Activated CD8-positive, alpha-beta memory T cell treated with anti-CD3 and anti-CD28 coated beads, Interleukin-2, amount 10 ng/mL, durations not matched to agents 7 days and 5 days (primary cell): Measurements from ENCODE around the gene CAGE1. TPM values are rescaled to one million over a fixed set of nuclear protein-coding genes. Genes with fewer than 3 reads are reported as not detected.
"Not testable (repeated sequence)": the region's sequence is repeated elsewhere in the genome, so short reads cannot be mapped to it uniquely, and the experiment has no call there.

ENCODE experiments used
- ATAC-seq: fragments of 150-1000 bp; cut with Tn5 transposase; one replicate; pipeline ENCODE4 v1.10.0; 2021; ENCODE audit warnings: moderate library complexity
- CTCF ChIA-PET: fragments of 350-600 bp; sonication (Branson Sonifier 250); formaldehyde crosslinking; loops from one replicate; lab custom pipeline; 2021; ENCODE audit warnings: antibody characterized with exemption; lab: Charles Lee
- DNase-seq: peaks from one replicate; pipeline ENCODE4 v3.0.0-alpha.2; 2020
- H3K27ac Mint-ChIP-seq: one replicate; pipeline ENCODE4 v1.8.0; 2021; ENCODE audit warnings: mild to moderate bottlenecking, mixed read lengths
- H3K27me3 Mint-ChIP-seq: one replicate; pipeline ENCODE4 v1.8.0; 2021; ENCODE audit warnings: mixed read lengths
- H3K36me3 Mint-ChIP-seq: one replicate; pipeline ENCODE4 v1.8.0; 2021; ENCODE audit warnings: mild to moderate bottlenecking, mixed read lengths
- H3K4me1 Mint-ChIP-seq: one replicate; pipeline ENCODE4 v1.8.0; 2021; ENCODE audit warnings: mixed read lengths
- H3K4me3 Mint-ChIP-seq: one replicate; pipeline ENCODE4 v1.8.0; 2021; ENCODE audit warnings: mild to moderate bottlenecking, moderate library complexity, mixed read lengths
- H3K9me3 Mint-ChIP-seq: one replicate; pipeline ENCODE4 v1.8.0; 2022; ENCODE audit warnings: low read depth, mixed read lengths
- total RNA-seq, 2 experiments: library from RNA; stranded (reverse); gene quantifications; one replicate each; pipeline ENCODE4 v1.2.3, GENCODE V29; 2021

CAGE1 gene
- total RNA-seq, 2 experiments from 2014 or later: 0.18 TPM; not detected in 1

DNA sequence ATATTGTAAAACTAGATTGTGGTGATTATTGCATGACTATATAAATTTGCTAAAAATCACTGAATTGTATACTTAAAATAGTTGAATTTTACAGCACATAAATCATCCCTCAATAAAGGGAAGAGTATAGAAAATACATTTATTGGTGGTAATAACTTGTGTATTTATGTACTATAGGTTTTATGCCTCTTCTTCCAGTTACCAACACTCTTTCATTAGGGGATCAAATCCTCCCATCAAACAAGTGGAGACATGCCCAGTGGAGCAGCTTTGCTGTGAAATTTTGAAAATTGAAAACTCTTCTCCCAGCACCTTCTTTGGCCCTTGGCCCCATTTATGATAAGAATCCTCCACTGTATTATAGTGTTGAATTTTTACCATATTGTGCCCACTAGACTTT lies 66.5 kb downstream of the CAGE1 start:
- CTCF ChIA-PET: no interaction called here
- Mint-ChIP-seq H3K9me3 (no peaks in the 10 kb centered on the region), H3K27me3 (peaks cover 4% of the 10 kb centered on the region), H3K4me1 (peaks cover 2% of the 10 kb centered on the region), H3K36me3 (no peaks in the 10 kb centered on the region), H3K27ac (no peak overlapping the region), H3K4me3 (no peak overlapping the region)
- ATAC-seq (no peak), DNase-seq (no peak)

DNA sequence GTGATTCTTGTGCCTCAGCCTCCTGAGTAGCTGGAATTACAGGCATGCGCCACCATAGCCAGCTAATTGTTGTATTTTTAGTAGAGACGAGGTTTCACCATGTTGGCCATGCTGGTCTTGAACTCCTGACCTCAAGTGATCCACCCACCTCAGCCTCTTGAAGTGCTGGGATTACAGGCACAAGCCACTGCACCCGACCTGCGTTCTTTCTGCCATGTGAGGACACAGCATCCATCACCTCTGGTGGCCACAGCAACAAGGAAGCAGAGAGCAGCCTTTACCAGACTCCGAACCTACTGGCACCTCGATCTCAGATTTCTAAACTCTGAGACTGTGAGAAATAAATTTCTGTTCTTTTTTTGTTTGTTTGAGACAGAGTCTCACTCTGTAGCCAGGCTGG lies 67.7 kb downstream of the CAGE1 start:
- ATAC-seq, H3K4me3 Mint-ChIP-seq, H3K9me3 Mint-ChIP-seq, H3K27ac Mint-ChIP-seq, CTCF ChIA-PET, H3K4me1 Mint-ChIP-seq, H3K27me3 Mint-ChIP-seq, H3K36me3 Mint-ChIP-seq, DNase-seq: not testable (repeated sequence)

DNA sequence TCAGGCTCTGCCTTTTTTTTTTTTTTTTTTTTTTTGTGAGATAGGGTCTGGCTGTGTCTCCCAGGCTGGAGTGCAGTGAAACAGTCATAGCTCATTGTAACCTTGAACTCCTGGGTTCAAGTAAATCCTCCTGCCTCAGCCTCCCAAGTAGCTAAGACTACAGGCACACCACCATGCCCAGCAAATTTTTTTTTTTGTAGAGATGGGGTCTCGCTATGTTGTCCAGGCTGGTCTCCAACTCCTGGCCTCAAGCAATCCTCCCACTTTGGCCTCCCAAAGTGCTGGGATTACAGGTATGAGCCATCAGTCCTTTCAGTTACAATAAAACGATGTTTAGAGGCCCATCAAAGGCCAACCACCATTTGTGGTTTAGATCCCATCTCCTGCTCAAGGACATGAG lies 70.1 kb downstream of the CAGE1 start:
- not testable (repeated sequence) for H3K4me3 Mint-ChIP-seq, H3K27ac Mint-ChIP-seq

DNA sequence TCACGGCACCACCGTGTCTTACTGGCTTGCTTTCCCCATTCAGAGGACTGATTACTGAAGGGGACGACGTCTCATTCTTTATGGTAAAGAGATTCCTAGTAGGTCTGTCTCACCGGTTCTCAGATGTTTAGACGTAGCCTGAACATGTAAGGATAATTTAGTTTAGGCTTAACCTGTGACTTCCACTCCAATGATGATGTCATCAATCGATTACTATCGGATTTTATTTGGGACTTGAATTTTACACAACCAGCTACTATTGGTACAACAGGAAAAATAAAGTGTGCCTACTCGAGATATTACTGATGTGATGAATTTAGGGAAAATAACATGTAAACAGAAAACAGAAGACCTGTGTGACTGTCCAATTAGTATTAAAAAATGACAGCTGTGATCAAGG lies 72.0 kb downstream of the CAGE1 start:
- H3K4me1 Mint-ChIP-seq: peaks cover 13% of the 10 kb centered on the region
- no peaks in the 10 kb centered on the region for H3K36me3 Mint-ChIP-seq
- CTCF ChIA-PET: no interaction called here
- ATAC-seq (no peak), DNase-seq (no peak)
- H3K9me3 Mint-ChIP-seq: no peaks in the 10 kb centered on the region
- no peaks in the 10 kb centered on the region for H3K27me3 Mint-ChIP-seq
- no peak overlapping the region for H3K27ac Mint-ChIP-seq
- no peak overlapping the region for H3K4me3 Mint-ChIP-seq

More for the DNA sequence above, 70.1 kb downstream of the CAGE1 start:
- H3K27me3 Mint-ChIP-seq, ATAC-seq, H3K9me3 Mint-ChIP-seq, H3K36me3 Mint-ChIP-seq, DNase-seq, H3K4me1 Mint-ChIP-seq, CTCF ChIA-PET: not testable (repeated sequence)

DNA sequence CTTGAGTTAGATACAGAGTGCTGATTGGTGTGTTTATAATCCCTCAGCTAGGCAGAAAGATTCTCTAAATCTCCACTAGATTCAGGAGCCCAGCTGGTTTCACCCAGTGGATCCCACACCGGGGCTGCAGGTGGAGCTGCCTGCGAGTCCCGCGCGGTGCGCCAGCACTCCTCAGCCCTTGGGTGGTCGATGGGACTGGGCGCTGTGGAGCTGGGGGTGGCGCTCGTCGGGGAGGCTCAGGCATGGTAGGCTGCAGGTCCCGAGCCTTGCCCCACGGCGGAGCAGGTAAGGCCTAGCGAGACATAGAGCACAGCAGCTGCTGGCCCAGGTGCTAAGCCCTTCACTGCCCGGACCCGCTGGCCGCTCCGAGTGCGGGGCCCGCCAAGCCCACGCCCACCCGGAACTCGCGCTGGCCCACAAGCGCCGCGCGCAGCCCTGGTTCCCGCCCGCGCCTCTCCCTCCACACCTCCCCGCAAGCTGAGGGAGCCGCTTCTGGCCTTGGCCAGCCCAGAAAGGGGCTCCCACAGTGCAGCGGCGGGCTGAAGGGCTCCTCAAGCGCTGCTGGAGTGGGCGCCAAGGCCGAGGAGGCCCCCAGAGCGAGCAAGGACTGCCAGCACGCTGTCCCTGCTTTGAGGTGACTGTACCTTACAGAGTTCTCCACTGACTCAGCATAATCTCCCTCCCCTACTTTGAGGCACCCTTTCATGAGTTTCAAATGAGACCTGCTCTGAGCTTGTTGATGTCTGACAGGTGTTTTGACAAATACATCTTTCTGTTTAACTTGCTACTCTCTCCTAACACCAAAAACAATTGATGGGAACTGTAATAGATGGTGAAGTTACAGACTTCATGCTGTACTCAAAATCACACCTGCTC lies 72.6 kb downstream of the CAGE1 start:
- Mint-ChIP-seq H3K9me3 (no peaks in the 10 kb centered on the region), H3K4me1 (peaks cover 13% of the 10 kb centered on the region), H3K27ac (no peak overlapping the region), H3K36me3 (peaks cover under 1% of the 10 kb centered on the region), H3K27me3 (no peaks in the 10 kb centered on the region), H3K4me3 (no peak overlapping the region)
- DNase-seq (no peak), ATAC-seq (no peak)
- CTCF ChIA-PET: no interaction called here

DNA sequence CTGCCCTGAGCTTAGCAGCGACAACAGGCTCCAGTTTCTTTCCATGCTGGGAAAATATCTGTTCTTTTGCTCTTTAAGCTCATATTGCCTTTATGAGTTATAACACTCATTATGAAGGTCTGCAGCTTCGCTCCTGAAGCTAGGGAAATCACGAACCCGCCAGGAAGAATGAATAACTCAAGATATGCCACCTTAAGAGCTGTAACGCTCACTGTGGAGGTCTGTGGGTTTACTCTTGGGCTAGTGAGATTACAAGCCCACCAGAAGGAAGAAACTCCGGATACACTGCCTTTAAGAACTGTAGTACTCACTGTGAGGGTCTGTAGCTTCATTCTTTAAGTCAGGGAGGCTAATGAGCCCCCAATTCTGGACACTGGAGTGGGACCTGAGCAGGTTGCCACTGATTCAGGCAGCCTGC lies 73.6 kb downstream of the CAGE1 start:
- Mint-ChIP-seq H3K27ac (no peak overlapping the region), H3K27me3 (no peaks in the 10 kb centered on the region), H3K36me3 (peaks cover 5% of the 10 kb centered on the region), H3K4me1 (peaks cover 19% of the 10 kb centered on the region), H3K9me3 (no peaks in the 10 kb centered on the region), H3K4me3 (no peak overlapping the region)
- CTCF ChIA-PET: no interaction called here
- no peak for DNase-seq
- ATAC-seq: no peak

DNA sequence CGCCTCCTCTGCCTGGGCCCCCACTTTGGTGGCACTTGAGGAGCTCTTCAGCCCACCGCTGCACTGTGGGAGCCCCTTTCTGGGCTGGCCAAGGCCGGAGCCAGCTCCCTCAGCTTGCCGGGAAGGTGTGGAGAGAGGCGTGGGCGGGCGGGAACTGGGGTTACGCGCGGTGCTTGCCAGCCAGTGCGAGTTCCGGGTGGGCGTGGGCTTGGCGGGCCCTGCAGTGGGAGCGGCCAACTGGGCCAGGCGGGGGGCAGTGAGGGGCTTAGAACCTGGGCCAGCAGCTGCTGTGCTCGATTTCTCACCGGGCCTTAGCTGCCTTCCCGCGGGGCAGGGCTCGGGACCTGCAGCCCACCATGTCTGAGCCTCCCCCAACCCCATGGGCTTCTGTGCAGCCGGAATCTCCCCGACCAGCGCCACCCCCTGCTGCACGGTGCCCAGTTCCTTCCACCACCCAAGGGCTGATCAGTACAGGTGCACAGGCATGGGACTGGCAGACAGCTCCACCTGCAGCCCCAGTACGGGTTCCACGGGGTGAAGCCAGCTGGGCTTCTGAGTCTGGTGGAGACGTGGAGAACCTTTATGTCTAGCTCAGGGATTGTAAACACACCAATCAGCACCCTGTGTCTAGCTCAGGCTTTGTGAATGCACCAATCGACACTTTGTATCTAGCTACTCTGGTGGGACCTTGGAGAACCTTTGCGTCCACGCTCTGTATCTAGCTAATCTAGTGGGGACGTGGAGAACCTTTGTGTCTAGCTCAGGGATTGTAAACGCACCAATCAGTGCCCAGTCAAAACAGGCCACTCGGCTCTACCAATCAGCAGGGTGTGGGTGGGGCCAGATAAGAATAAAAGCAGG lies 74.2 kb downstream of the CAGE1 start:
- CTCF ChIA-PET, H3K4me3 Mint-ChIP-seq, H3K27ac Mint-ChIP-seq, H3K9me3 Mint-ChIP-seq, H3K36me3 Mint-ChIP-seq, H3K27me3 Mint-ChIP-seq, DNase-seq, ATAC-seq: not testable (repeated sequence)
- H3K4me1 Mint-ChIP-seq: peaks cover 22% of the 10 kb centered on the region

DNA sequence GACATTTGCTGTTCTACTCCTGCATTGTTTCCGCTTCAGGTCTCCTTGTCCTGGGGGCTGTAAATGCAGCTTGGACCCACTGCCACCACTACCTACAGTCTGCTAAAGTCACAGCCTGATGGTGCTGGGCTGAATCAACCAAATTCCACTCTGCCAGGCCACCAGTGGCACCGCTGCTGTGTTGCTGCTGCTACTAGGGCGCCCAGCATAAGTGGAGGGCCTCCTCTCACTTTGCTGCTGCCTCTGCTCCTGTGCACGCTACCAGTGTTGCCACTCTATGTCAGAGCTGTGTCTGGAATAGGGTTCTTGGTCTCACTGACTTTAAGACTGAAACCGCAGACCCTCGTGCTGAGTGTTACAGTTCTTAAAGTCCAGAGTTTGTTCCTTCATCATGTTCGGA lies 75.1 kb downstream of the CAGE1 start:
- ATAC-seq: no peak
- peaks cover 29% of the 10 kb centered on the region for H3K4me1 Mint-ChIP-seq
- H3K4me3 Mint-ChIP-seq: no peak overlapping the region
- no peak for DNase-seq
- CTCF ChIA-PET: no interaction called here
- peaks cover 5% of the 10 kb centered on the region for H3K9me3 Mint-ChIP-seq
- peak overlapping the region; percentile 47 for H3K27ac Mint-ChIP-seq
- no peaks in the 10 kb centered on the region for H3K27me3 Mint-ChIP-seq
- H3K36me3 Mint-ChIP-seq: peaks cover 18% of the 10 kb centered on the region

DNA sequence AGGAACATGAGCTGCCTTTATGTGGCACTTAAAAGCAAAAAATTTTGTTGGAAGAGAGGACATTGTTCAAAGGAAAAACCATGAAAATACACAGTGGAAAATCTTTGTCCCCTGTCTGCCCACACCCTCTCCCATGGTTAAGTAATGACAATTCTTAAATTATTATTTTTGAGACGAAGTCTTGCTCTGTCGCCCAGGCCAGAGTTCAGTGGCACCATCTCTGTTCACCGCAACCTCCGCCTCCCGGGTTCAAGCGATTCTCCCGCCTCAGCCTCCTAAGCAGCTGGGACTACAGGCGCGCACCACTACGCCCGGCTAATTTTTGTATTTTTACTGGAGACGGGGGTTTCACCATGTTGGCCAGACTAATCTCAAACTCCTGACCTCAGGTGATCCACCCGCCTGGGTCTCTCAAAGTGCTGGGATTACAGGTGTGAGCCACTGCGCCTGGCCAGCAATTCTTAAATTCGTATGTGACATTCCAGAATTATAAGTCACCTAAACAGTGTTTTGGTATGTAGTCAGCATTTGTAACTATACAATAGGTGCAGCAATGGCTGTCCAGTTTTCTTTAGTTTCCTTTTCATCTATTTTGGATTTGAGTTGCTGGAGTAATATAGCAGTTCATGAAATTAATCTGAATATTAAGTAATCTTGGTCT lies 75.9 kb downstream of the CAGE1 start:
- CTCF ChIA-PET: interaction anchor here (0.9 kb wide), 1 partner anchor 11 kb away, joined by 3 read pairs; no protein-coding TSS in a partner anchor
- peak; percentile 44 for DNase-seq

DNA sequence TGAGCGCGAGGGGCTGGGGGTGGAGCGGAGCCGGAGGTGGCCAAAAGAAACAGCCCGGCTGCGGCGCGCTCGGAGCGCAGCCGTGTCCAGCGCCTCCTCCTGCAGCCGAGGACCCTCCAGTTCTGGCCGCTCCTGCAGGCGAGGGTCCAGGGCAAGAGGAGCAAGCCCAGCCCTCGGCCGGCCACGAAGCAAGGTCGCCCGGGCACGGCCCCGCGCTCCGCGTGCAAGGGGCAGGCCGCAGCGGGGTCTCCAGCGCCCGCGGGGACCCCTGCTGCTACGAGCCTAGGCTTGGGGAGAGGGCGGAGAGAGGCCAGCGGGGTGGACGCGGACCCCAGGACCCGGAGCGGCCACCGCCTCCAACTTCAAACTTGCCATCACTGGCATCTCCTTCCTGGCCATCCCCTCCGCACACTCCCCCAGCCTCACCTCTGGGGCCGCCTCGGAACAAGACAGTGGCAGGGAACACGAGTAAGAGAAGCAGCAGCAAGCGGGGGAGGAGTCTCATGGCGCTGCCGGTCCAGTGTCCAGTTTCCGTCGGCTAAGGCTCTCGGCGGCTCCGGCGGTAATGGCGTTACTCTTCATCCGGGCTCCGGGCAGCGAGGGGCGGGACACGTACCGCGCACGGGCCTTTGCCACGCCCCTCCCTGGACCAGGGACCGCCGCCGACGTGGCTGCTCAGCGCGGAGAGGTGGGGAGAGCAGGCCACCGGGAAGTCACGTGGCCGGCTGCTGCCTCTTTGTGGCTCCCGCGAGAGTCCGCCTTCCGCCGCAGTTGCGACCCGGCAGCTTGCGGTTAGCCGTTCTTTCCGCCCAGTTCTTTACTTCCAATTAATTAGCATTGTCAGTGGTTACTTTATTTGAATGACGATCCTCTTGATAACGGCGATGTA lies 76.7 kb downstream of the CAGE1 start, which contains the start of gene SSR1:
TSS of gene SSR1 (minus strand) at position 584 of the 889 bp plus-strand sequence. CDS start at position 505, 79 bp downstream.
- H3K4me3 Mint-ChIP-seq: peak within 1 kb of the TSS; percentile 90
- H3K36me3 Mint-ChIP-seq: peaks cover 34% of the 10 kb centered on the region
- no peaks in the 10 kb centered on the region for H3K27me3 Mint-ChIP-seq
- H3K27ac Mint-ChIP-seq: peak within 1 kb of the TSS; percentile 91
- peaks cover 5% of the 10 kb centered on the region for H3K9me3 Mint-ChIP-seq
- CTCF ChIA-PET: interaction anchor here (0.9 kb wide), 1 partner anchor 10 kb away, joined by 3 read pairs; no protein-coding TSS in a partner anchor
- ATAC-seq (peak; percentile 99), DNase-seq (peak; percentile 98)
- H3K4me1 Mint-ChIP-seq: peaks cover 42% of the 10 kb centered on the region

More for the DNA sequence above, 75.9 kb downstream of the CAGE1 start:
- Mint-ChIP-seq H3K4me3 (peak overlapping the region; percentile 90), H3K36me3 (peaks cover 26% of the 10 kb centered on the region), H3K27ac (peak overlapping the region; percentile 91), H3K9me3 (peaks cover 5% of the 10 kb centered on the region), H3K4me1 (peaks cover 36% of the 10 kb centered on the region), H3K27me3 (no peaks in the 10 kb centered on the region)
- ATAC-seq: no peak

DNA sequence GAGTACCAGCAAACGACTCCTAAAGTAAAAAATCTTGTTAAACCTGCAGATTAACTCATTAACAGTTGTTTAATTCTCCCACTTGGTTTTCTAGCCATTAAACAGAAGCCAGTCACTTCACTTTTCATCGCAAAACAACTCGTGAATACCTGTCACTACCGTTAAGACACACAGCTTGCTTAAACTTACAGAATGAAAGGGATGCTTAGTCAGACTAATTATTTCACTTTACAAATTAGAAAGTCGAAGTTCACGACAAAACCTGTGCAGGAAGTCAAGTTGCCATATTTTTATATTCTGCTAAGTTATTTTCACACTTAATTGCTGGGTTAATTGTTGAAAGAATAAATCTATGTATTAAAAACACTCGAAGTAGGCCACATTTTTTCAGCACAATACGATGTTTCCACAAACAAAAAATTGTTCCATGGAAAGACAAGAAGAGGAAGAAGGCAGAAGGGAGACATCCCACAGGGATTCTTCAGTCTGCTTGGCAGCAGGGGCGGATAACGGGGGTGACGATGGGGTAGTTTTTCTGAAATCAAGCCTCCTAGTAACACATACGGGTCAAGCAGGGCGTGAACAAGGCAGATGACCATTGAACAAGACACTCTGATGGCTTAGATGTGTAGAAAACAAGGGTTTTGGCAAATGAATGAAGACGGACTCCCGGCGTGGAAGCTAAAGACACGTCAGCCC lies 77.5 kb downstream of the CAGE1 start:
- Mint-ChIP-seq H3K9me3 (peaks cover 5% of the 10 kb centered on the region), H3K4me1 (peaks cover 45% of the 10 kb centered on the region), H3K27ac (peak overlapping the region; percentile 91), H3K27me3 (no peaks in the 10 kb centered on the region), H3K36me3 (peaks cover 39% of the 10 kb centered on the region), H3K4me3 (peak overlapping the region; percentile 90)
- CTCF ChIA-PET: no interaction called here
- no peak for ATAC-seq
- DNase-seq: no peak

DNA sequence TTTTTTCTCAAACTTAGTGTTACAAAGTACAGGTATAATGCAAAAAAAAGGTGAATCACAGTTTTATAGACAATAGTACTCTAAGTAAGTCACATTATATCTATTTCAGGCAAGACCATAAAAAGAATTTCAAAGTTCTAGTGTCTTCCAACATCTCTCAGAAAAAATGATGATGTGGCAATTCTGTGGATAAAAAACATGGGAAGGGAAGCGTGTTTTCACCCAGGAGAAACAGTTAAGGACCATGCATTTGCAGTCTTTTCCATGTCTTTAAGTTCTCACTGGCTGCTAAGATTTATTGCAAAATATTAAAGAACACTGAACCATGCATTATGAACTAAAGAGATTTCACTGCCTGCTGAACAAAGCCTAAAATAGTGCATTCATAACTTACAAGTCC lies 78.4 kb downstream of the CAGE1 start:
- Mint-ChIP-seq H3K36me3 (peaks cover 42% of the 10 kb centered on the region), H3K27ac (peak overlapping the region; percentile 47), H3K4me1 (peaks cover 46% of the 10 kb centered on the region), H3K4me3 (peak overlapping the region; percentile 64), H3K27me3 (no peaks in the 10 kb centered on the region), H3K9me3 (peaks cover 5% of the 10 kb centered on the region)
- no peak for ATAC-seq
- DNase-seq: no peak
- CTCF ChIA-PET: interaction anchor here (1.5 kb wide), 1 partner anchor 15 kb away, joined by 4 read pairs; no protein-coding TSS in a partner anchor
